ENCODE data around the gene GLIS1. TPM values are rescaled to one million over a fixed set of nuclear protein-coding genes. Genes with fewer than 3 reads are reported as not detected.
"Not testable (repeated sequence)": the region's sequence is repeated elsewhere in the genome, so short reads cannot be mapped to it uniquely, and the experiment has no call there.

GLIS1 gene
- total RNA-seq, 1 donor from 2014 or later, result not detected

DNA sequence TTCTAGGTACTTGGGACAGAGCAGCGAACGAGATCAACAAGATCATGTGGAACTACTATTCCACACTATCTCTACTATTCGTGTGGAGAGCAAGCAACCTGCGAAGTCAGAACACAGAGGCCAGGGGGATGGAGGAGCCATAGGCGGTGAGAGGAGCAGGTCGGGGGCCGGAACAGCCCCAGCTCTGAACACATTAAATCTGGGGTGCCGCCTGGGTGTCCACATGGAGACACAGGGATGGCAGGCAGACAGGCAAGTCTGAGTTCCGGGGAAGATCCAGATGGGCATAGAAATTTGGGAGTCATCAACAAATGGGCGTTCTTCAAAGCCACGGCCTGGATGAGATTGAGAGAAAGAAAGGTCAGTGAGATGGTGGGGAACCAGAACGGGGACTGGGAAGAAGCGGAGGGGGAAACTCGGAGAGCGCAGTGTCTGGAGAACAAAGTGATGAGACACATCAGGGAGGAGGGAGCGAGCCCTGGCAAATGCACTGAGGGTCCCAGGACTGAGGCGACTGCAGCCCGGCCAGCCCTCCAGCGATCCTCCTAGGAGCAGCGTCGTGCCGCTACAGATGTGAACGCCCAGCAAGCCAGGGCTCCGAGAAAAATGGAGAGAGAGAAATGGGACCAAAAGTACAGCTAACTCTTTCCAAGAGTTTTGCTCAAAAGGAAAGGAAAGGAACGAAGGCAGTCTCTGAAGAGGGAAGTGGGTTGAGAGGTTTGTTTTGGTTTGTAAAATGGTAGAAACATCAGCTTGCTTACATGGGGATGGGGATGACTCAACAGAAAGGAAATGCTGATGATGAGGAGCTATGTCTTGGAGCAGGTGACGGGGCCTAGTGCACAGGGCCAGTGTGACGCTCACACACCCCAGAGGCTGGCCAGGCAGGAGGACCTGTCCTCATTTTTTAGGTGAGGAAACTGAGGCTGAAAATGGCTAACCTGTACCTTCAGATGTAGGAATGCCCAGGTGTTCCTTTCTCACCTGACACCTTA, 84.5 kb downstream of the GLIS1 start:
- DNase-seq (ENCODE audit: low read depth, low spot score), result no peak

GRCh38 chr1:53653631-53654030, 85.3 kb downstream of the GLIS1 start:
- DNase-seq (ENCODE audit: low read depth, low spot score), result no peak

- DNase-seq (ENCODE audit: low read depth, low spot score), result no peak
These were observed 85.8 kb downstream of the GLIS1 start for GRCh38 chr1:53653200-53653575.

DNA sequence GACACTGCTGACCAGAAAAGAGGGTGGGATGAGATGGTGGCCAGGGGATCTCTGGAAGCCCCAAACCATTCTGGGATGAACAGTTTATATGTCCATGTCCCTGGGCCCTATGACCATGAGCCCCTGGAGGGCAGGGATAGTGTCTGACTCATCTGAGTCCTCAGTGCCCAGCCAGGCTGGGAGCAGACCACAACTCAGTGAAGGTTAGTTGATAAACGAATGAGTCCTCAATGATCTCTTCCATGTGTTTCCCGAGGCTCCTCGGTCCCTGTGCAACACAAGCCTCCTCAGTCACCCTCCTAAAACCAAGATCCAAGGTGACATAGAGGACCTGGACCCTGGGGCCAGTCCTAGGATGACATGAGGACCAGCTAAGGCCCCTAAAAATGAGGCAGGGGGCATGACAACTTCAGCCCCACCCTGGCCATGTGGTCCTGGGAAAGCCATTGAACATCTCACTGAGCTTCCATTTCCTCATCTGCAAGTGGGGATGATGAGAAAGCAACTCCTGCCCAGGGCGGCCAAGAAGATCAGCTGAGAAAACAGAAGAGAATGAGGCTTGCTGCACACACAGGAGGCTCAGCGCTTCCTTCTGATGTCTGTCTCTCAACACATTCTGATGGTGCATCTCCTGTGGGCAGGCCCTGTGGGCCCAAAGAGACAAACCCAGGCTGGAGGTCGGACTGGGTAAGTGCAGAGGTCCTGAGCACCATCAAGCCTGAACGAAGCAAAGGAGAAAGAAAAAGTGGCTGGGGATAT, 86.3 kb downstream of the GLIS1 start:
- DNase-seq (ENCODE audit: low read depth, low spot score), result no peak

DNA sequence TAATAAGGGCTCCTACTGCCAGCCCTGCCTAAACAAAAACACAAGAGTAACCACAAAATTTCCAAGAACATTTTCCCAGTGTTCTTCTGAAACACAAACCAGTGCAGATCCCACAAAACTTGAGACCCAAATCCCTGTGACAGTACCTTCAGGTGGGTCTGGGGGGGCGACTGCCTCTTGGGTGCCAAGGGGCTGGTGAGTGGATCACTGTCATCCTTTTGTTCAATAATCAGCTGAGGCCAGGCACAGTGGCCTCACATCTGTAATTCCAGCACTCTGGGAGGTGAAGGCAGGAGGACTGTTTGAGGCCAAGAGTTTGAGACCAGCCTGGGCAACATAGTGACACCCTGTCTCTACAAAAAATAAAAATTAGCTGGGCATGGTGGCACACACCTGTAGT, 87.6 kb downstream of the GLIS1 start:
- DNase-seq (ENCODE audit: low read depth, low spot score), result no peak

GRCh38 chr1:53648516-53648915, 90.4 kb downstream of the GLIS1 start:
- no peak for DNase-seq (ENCODE audit: low read depth, low spot score)

- DNase-seq (ENCODE audit: low read depth, low spot score), result not testable (repeated sequence)
These were observed 91.0 kb downstream of the GLIS1 start for GRCh38 chr1:53647915-53648314.

GRCh38 chr1:53646732-53647131, 92.2 kb downstream of the GLIS1 start:
- DNase-seq (ENCODE audit: low read depth, low spot score), result no peak

GRCh38 chr1:53645690-53646078, 93.3 kb downstream of the GLIS1 start:
- DNase-seq (ENCODE audit: low read depth, low spot score), result no peak

DNA sequence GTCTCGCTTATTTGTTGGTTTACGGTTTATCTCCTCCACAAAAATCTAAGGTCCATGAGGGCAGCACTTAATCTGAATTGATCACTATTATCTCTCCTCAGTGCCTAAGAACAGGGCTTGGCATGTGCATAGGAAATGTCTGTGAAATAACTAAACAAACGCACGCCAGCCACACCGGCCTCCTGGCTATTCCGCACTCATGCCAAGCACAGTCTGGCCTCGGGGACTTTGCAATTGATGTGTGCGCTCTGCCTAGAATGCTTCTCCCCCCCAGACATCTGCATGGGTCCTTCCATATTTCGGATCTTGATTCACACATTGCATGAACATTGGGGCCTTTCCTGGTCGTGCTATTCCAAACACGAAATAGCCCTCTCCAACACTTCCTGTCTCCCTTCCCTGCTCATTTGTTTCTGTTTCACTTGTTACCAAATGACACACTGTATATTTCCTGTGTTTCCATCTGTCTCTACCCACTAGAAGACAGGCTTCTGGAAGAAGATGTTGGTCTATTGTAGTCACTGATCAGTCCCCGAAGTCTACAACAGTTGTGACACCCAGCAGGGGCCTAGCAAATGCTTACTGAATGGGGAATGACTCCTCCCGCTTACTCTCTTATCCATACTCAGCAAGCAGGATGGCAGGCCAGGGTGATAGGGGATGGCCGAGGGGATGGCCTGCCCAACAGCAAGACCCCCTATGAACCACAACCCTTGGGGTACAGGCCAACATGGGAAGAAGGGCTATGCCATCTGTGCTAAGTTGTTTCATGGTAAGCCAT, 93.9 kb downstream of the GLIS1 start:
- DNase-seq (ENCODE audit: low read depth, low spot score), result no peak

- DNase-seq (ENCODE audit: low read depth, low spot score), result no peak
These were observed 94.5 kb downstream of the GLIS1 start for GRCh38 chr1:53644496-53644895.

GRCh38 chr1:53643881-53644390, 95.0 kb downstream of the GLIS1 start:
- DNase-seq (ENCODE audit: low read depth, low spot score), result no peak

GRCh38 chr1:53643041-53643880, 95.7 kb downstream of the GLIS1 start:
- no peak for DNase-seq (ENCODE audit: low read depth, low spot score)

DNA sequence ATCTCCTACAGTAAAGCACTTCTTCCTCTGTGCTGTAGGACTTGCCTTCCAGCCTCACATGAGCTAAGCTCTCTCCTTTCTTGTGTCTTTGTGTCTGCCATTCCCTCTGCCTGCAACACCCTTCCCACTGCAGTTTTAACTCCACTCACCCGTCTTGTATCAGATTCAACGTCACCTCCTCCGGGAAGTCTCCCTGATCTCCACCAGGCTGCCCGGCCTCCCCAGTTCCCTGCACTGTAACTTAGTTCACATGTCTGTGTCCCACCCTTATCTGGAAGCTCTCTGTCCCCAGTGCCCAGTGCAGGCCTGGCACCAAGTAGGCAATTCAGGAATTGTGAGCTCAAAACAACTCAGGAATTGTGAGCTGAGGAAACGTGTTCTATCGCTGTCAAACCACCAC, 96.4 kb downstream of the GLIS1 start:
- DNase-seq (ENCODE audit: low read depth, low spot score), result no peak

- DNase-seq (ENCODE audit: low read depth, low spot score), result no peak
These were observed 96.8 kb downstream of the GLIS1 start for GRCh38 chr1:53642215-53642555.

GRCh38 chr1:53641481-53642214, 97.3 kb downstream of the GLIS1 start:
- DNase-seq (ENCODE audit: low read depth, low spot score), result no peak

- DNase-seq (ENCODE audit: low read depth, low spot score), result no peak
These were observed 98.3 kb downstream of the GLIS1 start for GRCh38 chr1:53640701-53641075.

- DNase-seq (ENCODE audit: low read depth, low spot score), result no peak
These were observed 98.8 kb downstream of the GLIS1 start for GRCh38 chr1:53639996-53640700.

DNA sequence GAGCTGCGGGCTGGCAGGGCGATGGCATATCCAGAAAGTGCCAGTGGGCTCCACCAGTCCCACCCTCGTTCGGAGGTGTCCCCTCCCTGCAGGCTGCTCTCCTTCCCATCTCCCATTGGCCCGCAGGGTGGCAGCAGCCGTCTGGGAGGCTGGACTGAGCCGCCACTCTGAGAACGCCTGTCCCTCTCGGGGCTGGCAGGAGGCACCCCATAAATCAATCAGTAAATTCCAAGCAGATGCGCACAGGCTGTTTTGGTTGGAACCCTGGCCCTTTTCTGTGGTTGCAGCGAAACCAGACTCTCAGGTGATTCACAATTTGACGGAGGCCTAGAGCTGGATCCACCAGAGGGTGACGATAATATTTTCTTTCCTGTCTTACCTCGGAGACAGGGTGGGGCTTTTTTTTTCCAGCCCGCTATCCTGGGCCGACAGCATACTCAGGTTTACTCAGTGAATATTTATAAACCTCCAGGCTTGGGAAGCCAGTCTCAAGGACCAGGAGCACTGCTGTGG, 99.7 kb downstream of the GLIS1 start:
- DNase-seq (ENCODE audit: low read depth, low spot score), result no peak
